Skin of body (tissue), 2 donors: ENCODE measurements around the gene CCBE1. TPM values are rescaled to one million over a fixed set of nuclear protein-coding genes. Genes with fewer than 3 reads are reported as not detected.
A peak's percentile ranks its signal among the peaks of the same experiment; 100 is the strongest.

Source experiments
- DNase-seq: peaks from one replicate; lab custom pipeline; 2025; lab: John Stamatoyannopoulos, UW
- total RNA-seq: library from RNA; depleted of rRNA; stranded (reverse); fragments of >200 nt; gene quantifications from one replicate; pipeline ENCODE4 v1.2.3, GENCODE V29; 2014

Gene CCBE1
- total RNA-seq, 1 donor from 2014 or later, result 9.3 TPM

DNA sequence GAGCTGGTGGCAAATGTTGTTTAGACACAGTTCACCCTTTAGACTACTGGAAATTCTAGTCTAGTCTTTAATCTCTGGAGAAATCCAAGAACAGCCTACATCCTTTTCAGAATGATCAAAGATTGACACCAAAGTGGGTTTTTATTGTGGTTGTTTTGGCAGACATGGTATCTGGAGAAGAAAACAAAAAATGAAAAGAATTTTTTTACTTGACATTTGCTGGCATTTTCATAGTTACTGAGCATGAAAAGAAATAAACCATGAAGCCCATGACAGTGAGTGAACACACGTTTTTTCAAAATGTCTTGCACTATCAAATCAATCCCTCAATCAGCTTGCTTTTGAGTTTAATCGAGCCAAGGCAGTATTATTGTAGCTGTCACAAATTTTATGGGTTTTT lies 125.3 kb downstream of the CCBE1 start:
- DNase-seq, result no peak

DNA sequence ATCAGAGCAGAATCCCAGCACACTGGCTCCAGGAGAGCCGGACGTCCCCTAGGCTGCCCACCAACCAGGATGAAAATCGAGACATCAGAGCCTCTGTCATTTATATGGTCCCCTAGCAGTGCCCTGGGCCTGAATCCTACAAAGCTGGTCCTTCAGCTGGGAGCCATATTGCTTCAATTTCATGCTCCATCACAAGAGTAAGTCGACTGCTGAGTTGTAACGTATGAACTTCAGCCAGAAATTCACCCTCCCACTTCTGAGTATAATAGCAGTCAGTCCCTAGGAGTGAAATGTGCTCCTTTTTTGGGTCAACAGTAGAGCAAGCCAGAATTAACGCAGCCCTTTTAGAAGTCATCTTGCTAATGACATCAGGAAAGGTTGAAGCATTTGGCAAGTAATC lies 126.4 kb downstream of the CCBE1 start:
- DNase-seq, result peak; percentile 82

DNA sequence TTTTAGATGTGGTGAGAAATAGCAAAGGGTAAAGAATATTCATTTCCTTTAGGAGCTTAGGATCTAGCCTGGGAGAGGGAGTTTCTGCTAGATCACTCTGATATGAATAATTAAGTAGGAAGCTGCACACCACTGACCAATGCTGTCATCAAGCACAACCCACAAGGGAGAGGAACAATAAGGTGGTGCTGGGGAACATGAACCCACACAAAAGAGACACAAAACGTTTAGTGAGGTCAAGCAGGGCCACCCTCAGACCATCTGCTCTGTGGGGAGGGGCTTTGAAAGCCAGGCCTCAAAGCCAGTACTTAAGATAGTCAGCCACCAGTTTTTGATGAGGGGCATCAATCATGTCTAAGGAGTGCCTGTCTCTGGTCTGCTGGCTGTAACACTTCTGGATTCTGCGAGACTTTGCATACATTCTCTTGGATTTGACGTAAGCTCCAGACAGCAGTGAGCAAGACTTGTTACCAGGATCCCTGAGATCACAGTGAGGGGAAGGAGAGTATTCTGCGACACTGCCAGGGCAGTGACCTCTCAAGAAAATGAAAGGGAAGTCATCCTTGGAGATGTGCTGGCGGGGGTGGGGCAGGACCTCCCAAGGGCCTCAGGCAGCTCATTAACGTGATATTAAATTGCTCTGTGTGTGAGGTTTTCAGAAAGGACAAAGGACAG lies 127.0 kb downstream of the CCBE1 start:
- peak; percentile 21 for DNase-seq

DNA sequence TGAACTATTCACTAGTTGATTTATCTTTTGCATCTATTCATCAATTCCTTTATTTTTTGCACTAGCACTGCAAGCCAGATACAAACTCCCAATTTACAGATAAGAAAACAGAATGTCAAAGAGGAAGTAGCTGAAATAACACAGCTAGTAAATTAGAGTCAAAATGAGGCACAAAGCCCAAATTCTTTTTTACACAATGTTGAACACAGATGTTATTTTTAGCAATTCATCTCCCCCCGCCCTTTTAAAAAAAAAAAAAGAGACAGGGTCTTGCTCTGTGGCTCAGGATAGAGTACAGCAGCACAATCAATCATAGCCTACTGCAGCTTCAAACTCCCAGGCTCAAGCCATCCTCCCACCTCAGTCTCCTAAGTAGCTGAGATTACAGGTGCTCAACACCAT lies 127.8 kb downstream of the CCBE1 start:
- peak; percentile 38 for DNase-seq

DNA sequence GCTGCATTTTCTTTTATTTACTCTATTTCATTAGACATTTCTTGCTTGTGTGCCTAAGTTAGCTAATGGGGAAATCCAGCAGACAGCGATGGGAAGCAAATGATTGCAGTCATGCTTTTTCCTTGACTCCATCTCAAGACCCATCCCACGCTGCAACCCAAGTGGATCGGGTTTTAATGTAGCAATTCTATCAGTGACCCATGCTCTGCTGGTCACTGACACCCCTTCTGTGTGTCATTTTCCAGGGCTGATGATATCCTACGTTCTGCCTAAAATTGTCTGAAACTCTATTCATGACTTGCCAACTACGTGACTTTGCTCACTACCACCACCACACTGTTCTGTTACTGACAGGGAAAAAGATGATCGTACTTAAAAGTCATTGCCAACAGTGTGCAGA lies 129.8 kb downstream of the CCBE1 start:
- DNase-seq, result no peak

DNA sequence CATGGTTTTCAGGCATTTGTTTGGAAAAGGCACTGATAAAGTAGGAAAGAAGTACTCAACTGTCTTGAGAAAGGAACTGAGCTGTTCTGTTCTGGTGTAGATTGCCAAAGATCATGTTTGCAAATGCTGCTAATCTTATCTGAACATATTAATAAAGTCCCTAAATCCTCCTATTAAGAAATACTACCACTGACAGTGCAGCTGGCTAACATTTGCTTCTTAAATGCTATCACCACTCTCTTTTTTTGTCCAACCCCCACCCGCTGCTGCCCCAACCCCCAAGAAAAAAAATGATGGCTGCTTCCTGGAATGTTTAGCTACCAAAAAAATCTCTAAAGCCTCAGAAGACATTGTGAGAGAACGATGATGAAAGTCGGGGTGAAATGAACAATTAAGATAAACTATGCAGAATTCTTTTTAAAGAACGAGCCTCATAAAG lies 130.7 kb downstream of the CCBE1 start:
- DNase-seq, result no peak

DNA sequence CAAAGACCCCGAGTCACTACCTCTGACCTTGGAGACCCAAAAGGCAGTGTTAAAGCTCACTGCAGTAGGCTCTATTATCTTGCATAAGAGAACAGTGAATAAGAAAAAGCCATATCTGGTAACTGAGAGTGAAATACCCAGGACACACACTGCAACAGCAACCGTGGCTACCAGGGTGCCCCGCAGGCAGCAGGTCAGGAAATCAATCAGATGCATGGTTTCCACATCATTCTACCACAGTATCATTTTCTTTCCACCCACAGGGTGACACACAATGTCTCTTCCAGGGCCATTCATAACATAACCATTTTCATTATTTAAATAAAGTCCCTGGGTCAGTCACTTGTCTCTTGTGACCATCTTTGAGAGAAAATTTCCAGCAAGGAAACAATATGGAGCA lies 131.3 kb downstream of the CCBE1 start:
- no peak for DNase-seq

DNA sequence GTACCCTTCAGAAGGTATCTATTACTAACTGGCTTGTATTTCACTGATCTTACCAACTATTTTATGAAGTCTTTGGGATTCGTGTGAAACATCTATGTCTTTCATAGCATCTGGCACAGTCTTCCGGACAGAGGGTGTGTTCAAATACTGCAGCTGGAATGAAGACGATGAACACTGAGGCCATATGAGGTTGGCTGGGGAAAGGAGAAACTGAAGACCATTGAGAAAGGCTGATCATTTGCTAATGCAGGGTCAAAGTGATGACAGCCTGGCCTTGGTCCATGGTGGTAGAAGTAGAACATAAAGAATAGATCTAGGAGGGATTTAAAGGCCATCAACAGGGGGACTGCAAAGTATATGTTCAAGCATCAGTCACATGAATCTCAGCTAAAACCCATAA lies 132.7 kb downstream of the CCBE1 start:
- peak; percentile 33 for DNase-seq

DNA sequence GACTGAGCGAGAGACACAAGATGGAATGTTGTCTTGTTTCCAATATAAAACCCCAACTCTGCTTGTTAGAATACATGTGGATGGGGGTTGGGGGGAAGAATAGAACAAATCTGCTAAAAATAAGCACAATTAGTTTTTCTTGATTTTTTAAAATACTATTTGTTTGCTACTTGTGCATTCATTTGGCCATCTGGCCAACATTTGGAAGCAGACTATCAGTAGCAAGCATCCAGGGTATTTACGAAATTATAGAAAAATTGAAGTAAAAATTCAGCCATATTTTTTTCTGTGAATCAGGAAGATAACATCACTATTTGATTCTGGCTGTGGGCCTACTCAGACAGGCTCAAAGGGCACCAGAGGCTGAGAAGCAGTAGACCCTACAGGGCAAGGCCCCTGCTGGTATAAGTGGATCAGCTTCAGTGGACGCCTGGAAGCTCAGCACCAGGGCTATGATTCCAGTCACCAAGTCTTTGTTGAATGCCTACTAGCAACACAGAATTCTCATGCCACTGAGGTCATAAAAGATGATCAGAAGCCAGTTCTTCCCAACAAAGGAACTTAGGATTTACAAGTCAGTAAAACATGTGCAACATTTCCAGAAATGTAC lies 133.9 kb downstream of the CCBE1 start:
- no peak for DNase-seq

DNA sequence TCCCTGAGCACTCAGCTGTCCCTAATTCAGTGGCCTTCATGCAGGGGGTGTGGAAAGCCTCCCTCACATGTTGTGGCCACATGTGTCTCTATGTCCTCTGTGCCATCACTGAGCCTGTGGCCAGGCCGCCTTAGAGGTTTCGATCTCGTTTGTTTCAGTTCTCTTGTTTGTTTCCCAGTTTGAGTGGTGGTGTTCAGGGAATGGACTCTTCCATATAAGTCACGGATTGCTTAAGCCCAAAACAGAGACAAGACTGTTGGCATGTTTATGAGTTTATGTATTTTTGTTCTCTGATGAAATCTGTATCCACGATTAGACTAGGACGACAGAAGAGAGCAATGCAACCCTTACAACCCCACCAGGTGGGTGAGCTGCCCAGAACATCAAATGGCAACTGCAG lies 134.5 kb downstream of the CCBE1 start:
- DNase-seq, result no peak

DNA sequence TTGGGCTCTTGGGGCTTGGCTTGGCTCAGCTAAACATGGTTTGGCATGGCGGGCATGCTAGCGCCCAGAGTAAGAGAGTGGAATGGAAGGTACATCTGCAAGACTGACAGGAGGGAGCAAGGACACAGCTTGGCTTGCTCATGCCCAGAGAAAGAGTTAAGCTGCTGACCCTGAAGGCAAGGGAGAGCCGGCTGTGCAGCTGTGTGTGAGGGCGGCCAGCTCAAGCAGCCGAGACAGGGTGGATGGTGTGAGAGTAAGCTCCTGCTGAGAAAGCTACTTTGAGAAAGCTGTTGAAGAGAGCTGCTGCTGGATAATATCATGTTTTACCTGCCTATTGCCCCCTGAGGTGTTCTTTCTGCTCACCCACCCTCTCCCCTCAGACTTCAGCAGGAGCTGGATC lies 135.6 kb downstream of the CCBE1 start:
- no peak for DNase-seq

DNA sequence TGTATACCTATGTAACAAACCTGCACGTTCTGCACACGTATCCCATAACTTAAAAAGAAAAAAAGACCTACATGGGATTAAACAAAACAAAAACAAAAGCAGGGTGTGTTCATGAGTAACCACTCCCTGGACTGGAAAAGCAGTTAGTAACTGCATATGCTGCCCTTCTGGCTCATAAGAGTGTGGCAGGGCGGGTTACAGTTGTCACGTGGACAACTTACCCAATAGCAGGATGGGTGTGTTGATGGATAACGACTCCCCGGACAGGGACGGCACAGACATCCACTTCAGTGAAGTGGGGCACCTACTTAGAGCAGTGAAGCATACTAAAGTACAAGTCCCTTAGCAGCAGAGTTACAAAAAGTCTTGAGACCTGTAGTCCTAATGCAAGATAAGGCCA lies 136.7 kb downstream of the CCBE1 start:
- no peak for DNase-seq

DNA sequence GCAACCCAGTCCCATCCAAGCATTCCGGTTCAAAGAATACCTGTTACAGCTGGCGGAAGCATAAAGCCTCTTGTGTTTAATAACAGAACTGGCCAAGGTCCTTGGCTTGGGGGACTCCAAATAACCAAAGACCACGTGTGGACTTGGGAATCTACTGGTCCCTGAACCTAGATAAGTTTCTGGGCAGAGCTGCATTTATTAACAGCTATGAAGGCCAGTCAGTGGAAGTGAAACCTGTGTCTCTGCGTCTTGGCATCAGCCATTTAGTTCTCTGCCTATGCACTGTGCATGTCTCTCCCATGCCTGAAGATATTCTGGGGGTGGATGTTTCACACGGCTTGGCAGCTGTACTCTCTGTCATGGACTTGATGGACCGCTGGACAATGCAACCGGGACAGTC lies 137.7 kb downstream of the CCBE1 start:
- DNase-seq, result no peak

DNA sequence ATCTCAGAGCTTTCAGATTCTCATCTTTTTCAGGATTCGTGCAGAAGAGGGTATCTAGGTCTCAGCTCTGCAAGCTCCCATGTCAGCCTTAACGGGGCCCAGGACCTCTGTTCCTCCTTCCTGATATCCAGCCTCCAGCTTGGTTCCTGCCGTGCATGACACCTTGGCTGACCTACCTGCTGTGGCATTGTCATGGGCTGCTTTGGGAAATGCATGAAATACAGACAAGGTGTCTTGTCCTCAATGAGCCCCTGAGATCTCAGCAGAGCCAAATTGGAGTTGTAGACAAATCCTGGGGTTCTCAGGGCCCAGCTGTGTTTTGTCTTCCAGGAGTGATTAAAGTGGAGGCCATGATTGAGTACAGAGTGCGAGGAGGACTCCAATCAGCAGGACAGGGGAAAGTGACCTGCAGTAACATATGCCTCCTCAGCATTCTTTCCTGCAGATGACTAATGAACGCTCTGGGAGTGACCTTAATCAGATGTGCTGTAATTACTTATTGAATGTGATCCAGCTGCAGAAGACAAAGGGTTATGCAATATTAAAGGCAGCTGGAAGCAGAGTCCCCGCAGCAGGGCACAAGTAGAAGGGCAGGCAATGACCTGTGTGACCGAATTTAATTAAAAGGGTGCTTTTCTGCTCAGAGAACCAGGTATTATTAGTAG lies 141.1 kb downstream of the CCBE1 start:
- DNase-seq, result no peak

DNA sequence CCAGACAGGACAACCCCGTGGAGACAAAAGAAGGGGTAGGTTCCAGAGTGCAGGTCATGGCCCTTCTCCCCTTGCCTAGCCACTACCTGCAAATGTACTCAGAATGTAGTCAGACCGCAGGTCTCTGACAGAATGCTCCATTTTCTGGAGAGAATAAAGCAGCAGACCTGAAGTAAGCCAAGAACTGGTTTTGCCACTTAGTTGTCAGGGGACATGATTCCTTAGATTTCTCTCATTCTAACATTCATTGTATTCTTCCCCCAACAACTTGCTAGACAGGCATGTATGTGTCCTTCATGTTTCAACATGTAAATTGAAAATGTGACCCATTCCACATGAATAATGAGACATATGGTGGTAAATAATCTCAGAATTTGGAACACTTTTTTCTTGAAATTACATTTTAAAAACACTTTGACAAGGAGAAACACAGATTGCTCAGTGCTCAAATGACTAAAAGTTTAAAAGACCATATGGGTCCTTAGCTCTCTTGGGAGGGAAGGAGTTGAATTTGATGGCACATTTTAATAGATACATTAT lies 142.4 kb downstream of the CCBE1 start:
- no peak for DNase-seq

DNA sequence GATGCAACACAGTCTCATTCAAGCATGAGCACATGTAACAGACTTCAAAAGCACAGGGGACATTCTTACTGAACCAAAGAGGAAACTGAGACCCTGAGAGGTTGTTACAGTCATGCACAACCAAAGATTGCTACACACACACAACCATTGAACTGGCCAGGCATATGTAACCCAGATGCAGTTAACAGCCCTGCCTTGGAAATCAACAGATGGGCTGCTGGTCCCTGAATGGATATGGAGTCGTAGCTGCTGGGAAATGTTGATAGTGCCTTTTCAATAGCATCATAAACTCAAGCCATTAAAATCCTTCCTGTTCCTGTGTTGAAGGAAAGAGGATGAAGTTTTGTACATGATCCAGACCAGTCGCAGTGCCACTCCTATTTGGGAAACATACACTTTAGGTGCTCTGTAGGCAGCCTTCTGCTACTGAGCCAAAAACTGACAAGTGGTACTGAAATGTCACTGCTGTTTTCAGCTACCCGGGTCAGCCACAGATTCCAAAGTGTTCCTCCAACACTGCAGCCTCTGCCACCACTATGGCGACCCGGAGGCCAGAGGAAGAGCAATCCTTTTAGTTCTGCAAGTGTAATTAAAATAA lies 143.9 kb downstream of the CCBE1 start:
- DNase-seq, result no peak

DNA sequence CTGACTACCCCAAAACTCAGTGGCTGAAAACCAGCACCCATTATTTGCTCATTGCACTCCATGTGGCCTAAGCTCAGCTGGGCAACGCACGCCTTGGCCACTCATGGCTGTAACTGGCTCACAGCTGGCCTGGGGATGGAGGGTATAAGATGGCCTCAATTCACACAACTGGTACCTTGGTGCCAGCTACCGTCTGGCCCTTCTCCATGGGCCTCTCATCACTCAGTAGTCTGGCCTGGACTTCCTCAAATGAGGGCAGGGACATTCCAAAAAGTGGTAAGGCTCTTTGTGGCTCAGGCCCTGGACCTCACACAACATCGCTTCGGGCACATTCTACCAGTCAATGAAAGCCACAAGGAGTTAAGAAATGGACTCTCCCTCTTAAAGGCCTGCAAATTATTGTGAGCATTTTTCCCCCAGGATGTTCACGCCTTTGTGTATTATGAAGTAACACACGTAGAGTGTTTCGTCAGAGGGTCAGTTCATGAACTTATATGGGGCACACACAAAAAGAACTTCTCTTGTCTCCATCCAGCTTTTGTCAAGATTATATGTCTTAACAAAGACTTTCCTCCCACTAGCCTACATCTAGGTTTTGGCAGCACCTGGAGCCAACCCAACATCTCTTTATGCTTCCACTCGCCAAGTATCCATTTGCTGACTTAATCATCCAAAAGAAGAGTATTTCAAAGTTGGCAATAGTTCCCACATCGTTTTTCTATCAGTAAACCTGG lies 145.2 kb downstream of the CCBE1 start:
- DNase-seq, result no peak

DNA sequence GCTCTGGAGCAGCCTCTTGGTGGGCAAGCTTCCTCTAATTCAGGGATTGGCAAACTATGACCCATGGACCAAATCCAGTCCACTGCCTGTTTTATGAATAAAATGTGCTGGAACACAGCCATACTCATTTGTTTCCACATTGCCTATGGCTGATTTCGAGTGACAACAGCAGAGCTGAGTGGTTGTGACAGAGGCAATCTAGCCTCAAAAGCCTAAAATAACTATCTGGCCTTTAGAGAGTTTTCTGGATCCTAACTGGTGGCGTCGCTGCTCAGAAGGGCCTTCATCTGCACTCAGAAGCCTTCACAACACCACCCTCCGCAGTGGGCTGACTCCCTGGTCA lies 147.1 kb downstream of the CCBE1 start:
- no peak for DNase-seq

DNA sequence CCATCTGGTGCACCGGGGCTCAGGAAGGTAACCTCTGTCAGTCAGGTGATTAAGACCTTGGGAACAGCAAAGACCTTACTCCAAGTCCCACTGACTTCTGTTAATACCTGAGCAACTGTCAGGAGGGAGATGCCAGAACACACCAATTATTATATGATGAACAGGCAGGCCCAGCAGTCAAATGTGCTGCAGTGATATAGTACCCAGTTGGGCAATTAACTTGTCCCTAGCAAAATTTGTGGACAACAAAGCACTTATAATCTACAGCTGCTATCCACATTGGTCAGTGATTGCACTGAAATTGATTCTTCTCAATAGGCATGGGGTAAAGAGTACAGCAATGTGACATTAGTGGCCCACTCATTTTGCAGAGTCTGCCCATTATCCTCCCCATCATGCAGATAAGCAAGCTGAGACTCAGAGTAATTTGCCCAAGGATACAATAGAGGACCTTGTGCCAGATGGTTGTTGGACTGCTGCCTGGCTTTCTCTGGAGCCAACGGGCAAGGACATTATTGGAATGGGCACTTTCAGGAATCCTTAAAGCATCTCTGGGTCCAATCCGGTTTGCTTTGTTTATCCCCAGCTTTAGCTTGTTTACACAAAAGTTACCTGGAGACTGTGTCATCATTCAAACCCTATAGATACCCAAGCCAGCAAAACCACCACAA lies 147.6 kb downstream of the CCBE1 start:
- no peak for DNase-seq

DNA sequence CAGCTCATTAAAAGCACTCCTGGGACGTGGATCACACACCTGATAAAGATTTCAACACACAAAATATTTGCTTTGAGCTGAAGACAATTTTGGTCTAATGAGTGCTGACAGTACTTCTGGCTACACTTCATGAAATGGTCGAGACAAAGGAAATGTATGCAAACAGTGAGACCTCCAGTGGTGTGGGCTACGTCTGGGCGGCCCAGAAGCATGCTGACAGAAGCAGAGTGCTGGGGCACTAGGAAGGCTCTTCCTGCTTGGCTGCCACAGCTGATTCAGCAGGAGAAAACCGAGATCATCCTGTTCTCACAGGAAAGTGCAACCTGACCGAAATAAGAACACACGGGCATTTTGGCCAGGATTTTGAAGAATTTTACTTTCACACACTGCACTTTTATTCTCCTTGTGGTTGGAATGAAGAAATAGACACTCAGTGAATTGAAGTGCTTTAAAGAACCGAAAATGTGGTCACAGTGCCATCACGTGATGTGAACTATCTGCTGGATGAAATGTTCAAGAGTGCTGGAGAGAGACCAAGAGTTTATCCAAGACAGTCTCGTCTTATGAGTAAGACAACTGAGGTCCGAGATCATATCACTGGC lies 149.5 kb downstream of the CCBE1 start:
- peak; percentile 4 for DNase-seq

DNA sequence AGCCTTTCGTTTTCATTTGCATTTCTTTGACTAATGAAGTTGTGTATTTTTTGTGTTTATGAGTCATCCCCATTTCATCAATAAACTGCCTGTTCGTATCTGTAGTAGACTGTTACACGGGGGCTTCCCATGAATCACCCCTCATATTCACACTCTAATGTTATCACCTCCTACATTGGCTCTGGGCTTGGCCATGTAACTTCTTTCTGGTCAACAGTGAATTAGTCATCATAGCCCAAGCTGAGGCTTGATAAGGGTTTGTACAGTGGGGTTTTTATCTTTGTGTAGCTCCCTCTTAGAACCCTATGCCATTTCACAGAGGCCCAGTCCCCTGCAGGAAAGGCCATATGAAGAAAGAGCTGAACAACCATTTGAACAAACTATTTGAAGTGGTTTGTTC lies 151.0 kb downstream of the CCBE1 start:
- no peak for DNase-seq
